ENCODE data around the gene CFAP299.

The CFAP299 gene

GRCh38 chr4:80423553-80424224, 88.2 kb downstream of the CFAP299 start:
- Histone ChIP-seq H3K9me3 (ENCODE audit: low read length) (no peaks in the 10 kb centered on the region), H2AFZ (ENCODE audit: low read length) (no peak overlapping the region), H3K27ac (ENCODE audit: low read depth, low read length, poor library complexity, severe bottlenecking) (no peak overlapping the region), H3K27me3 (ENCODE audit: insufficient read depth, low read length) (no peaks in the 10 kb centered on the region), H3K9me2 (ENCODE audit: low read depth, low read length) (no peaks in the 10 kb centered on the region), H3K4me3 (ENCODE audit: low read depth, low read length, poor library complexity, severe bottlenecking) (no peak overlapping the region), H3K36me3 (ENCODE audit: insufficient read depth, low read length) (no peaks in the 10 kb centered on the region), H3K4me1 (ENCODE audit: insufficient read depth, low read length, severe bottlenecking) (peaks cover 19% of the 10 kb centered on the region), H3K4me2 (ENCODE audit: low read length) (no peak overlapping the region), H3F3A (ENCODE audit: insufficient read depth, low read length) (no peaks in the 10 kb centered on the region), H4K20me1 (ENCODE audit: insufficient read depth, low read length) (no peaks in the 10 kb centered on the region), H3K79me2 (ENCODE audit: insufficient read depth, low read length) (no peaks in the 10 kb centered on the region), H3K9ac (ENCODE audit: low read length) (no peak overlapping the region)
- no peak for TF ChIP-seq CTCF (IDR thresholded peaks at IDR 0.05; ENCODE audit: low read length)
- no peak for TF ChIP-seq EZH2 (IDR thresholded peaks at IDR 0.05; ENCODE audit: borderline replicate concordance, low read length)

GRCh38 chr4:80424225-80424581, 88.7 kb downstream of the CFAP299 start:
- no peak overlapping the region for H3K9ac ChIP-seq (ENCODE audit: low read length)
- no peaks in the 10 kb centered on the region for H3K9me2 ChIP-seq (ENCODE audit: low read depth, low read length)
- no peak for TF ChIP-seq EZH2 (IDR thresholded peaks at IDR 0.05; ENCODE audit: borderline replicate concordance, low read length)
- TF ChIP-seq CTCF (IDR thresholded peaks at IDR 0.05; ENCODE audit: low read length) = no peak
- H3K4me3 ChIP-seq (ENCODE audit: low read depth, low read length, poor library complexity, severe bottlenecking) = no peak overlapping the region
- no peaks in the 10 kb centered on the region for H3K9me3 ChIP-seq (ENCODE audit: low read length)
- no peak overlapping the region for H2AFZ ChIP-seq (ENCODE audit: low read length)
- no peaks in the 10 kb centered on the region for H3K79me2 ChIP-seq (ENCODE audit: insufficient read depth, low read length)
- H3K27ac ChIP-seq (ENCODE audit: low read depth, low read length, poor library complexity, severe bottlenecking) = no peak overlapping the region
- H3F3A ChIP-seq (ENCODE audit: insufficient read depth, low read length) = no peaks in the 10 kb centered on the region
- H3K36me3 ChIP-seq (ENCODE audit: insufficient read depth, low read length) = no peaks in the 10 kb centered on the region
- peaks cover 19% of the 10 kb centered on the region for H3K4me1 ChIP-seq (ENCODE audit: insufficient read depth, low read length, severe bottlenecking)
- no peaks in the 10 kb centered on the region for H3K27me3 ChIP-seq (ENCODE audit: insufficient read depth, low read length)
- no peaks in the 10 kb centered on the region for H4K20me1 ChIP-seq (ENCODE audit: insufficient read depth, low read length)
- no peak overlapping the region for H3K4me2 ChIP-seq (ENCODE audit: low read length)

- no peak overlapping the region for H3K9ac ChIP-seq (ENCODE audit: low read length)
- no peaks in the 10 kb centered on the region for H3K79me2 ChIP-seq (ENCODE audit: insufficient read depth, low read length)
Observed at GRCh38 chr4:80425124-80426100, 89.9 kb downstream of the CFAP299 start.

More at GRCh38 chr4:80425124-80426100, 89.9 kb downstream of the CFAP299 start:
- H3K36me3 ChIP-seq (ENCODE audit: insufficient read depth, low read length) = no peaks in the 10 kb centered on the region
- H3K4me3 ChIP-seq (ENCODE audit: low read depth, low read length, poor library complexity, severe bottlenecking) = no peak overlapping the region
- TF ChIP-seq CTCF (IDR thresholded peaks at IDR 0.05; ENCODE audit: low read length) (no peak), EZH2 (IDR thresholded peaks at IDR 0.05; ENCODE audit: borderline replicate concordance, low read length) (no peak)
- H3K9me2 ChIP-seq (ENCODE audit: low read depth, low read length) = no peaks in the 10 kb centered on the region
- no peak overlapping the region for H3K27ac ChIP-seq (ENCODE audit: low read depth, low read length, poor library complexity, severe bottlenecking)
- H3K4me2 ChIP-seq (ENCODE audit: low read length) = no peak overlapping the region
- H4K20me1 ChIP-seq (ENCODE audit: insufficient read depth, low read length) = no peaks in the 10 kb centered on the region
- H3K4me1 ChIP-seq (ENCODE audit: insufficient read depth, low read length, severe bottlenecking) = peaks cover 12% of the 10 kb centered on the region
- no peaks in the 10 kb centered on the region for H3K9me3 ChIP-seq (ENCODE audit: low read length)
- no peak overlapping the region for H2AFZ ChIP-seq (ENCODE audit: low read length)
- no peaks in the 10 kb centered on the region for H3K27me3 ChIP-seq (ENCODE audit: insufficient read depth, low read length)
- H3F3A ChIP-seq (ENCODE audit: insufficient read depth, low read length) = no peaks in the 10 kb centered on the region
